Stimulated activated CD8-positive, alpha-beta memory T cell treated with anti-CD3 and anti-CD28 coated beads, Interleukin-7, amount 100 ng/mL, for 4 hours (primary cell): ENCODE data around the gene KIF2C.
"Not testable (repeated sequence)": the region's sequence is repeated elsewhere in the genome, so short reads cannot be mapped to it uniquely, and the experiment has no call there.

ENCODE experiments used
- DNase-seq, 2 donors: peaks; one replicate each; pipeline ENCODE4 v3.0.0-alpha.2; 2020; ENCODE audit warnings: low read depth in 2 of 2

Gene KIF2C

GRCh38 chr1:44718091-44718490, 21.5 kb upstream of the KIF2C start:
- no peak for DNase-seq

DNA sequence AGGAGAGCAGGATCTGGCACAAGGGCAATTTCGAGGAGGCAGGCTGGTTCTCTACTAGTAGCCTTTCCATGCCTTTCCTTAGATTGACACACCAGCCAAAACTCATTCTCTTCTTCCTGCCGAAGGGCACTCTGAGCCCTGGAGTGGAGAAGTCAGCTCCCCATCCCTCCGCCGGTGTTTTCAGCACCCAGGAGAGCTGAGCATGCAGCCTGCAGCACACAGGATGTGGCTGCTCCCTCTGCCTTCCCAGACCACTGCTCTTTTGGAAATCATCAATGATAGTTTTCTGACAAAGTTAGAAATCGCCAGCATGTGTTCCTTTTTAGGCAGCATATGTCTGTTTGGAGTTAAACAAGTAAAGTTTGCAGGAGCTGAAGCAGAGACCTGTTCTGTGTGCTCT, 20.3 kb upstream of the KIF2C start:
- no peak for DNase-seq

- no peak for DNase-seq
Measured at GRCh38 chr1:44720281-44720680, 19.4 kb upstream of the KIF2C start.

DNA sequence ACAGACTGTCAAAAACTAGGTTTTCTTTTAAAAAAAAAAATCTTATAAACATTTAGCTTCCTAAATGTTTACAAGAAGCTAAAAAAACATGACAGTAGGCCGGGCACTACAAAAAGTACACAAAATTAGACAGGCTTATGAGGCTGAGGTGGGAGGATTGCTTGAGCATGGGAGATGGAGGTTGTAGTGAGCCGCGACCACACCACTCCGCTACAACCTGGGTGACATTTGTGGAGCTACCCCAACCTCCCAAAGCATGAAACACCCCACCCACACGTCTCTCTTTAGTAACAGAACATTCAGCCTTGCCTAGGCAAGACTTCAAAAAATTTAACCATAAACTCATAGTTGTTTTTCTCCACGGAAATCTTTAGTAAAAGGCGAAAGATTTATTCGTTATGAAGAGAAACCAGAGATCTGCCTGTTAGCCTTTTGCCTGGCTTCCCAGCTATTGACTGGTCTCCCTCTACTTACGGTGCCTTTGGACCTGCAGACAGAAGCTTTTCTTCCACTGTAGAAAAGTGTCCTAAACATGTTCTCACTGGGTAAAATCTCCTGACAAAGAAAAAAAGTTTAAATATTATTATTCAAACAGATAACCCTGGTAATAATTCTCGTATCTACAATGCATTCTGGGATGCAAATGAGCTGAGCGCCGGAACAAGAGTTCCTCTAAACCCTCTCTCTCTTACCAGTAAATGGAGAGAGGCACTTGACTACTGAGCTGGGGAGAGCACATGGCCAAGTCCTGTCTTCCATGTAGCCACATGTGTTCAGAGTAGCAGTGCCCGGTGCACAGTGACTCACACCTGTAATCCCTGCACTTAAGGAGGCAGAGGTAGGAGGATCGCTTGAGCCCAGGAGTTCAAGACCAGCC, 17.9 kb upstream of the KIF2C start:
- peak; percentile 60 to 66 for DNase-seq

DNA sequence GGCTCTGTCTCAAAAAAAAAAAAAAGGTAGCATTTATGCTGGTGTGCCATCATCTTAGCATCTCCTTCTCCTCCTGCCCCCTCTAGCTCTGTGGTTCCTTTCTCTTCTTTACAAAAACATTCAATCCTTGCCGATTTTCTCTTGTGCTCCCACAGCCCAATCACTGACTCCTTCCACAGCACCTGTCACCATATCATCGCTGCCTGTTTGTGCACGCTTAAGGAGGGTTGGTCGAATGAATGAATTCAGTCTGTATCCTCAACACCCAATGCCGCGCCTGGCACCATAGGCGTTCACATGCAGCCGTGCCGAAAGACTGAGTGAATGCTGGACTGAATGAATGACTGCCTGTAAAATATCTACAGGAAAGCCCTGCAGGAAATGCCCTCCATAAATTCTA, 16.6 kb upstream of the KIF2C start:
- DNase-seq, result no peak

GRCh38 chr1:44723496-44724295, 15.9 kb upstream of the KIF2C start:
- peak; percentile 21 to 37 for DNase-seq

DNA sequence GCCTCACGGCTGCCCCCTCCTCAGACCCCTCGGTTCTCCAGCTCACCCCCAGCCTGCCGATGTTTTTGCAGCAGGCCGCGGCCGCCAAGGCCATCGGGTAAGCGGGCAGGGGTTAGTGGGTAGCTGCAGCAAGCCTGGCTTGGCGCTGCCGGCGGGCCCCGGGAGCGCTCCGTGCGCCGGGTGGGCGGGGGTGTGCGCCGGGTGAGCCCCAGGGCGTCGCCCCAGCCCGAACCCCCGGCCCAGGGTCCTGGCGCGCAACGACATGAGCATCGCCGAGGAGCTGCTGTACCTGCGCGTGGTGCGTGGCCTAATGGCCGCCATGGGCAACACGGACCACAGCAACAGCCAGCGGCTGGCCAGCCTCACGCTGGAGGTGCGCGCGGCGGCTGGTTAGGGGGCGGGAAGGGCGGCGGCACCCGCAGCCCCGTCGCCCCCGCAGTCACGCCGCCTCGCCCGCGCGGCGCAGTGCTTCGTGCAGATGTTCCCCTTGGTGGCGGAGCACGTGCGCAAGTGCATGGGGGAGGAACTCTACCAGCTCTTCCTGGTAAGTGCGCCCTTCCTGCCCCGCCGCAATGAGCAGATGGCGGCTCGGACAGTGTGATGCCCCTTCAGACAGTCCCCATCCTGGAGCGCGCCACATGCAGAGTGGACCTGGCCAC, 15.2 kb upstream of the KIF2C start:
- peak in 1 of 2 donors; percentile 21 for DNase-seq

DNA sequence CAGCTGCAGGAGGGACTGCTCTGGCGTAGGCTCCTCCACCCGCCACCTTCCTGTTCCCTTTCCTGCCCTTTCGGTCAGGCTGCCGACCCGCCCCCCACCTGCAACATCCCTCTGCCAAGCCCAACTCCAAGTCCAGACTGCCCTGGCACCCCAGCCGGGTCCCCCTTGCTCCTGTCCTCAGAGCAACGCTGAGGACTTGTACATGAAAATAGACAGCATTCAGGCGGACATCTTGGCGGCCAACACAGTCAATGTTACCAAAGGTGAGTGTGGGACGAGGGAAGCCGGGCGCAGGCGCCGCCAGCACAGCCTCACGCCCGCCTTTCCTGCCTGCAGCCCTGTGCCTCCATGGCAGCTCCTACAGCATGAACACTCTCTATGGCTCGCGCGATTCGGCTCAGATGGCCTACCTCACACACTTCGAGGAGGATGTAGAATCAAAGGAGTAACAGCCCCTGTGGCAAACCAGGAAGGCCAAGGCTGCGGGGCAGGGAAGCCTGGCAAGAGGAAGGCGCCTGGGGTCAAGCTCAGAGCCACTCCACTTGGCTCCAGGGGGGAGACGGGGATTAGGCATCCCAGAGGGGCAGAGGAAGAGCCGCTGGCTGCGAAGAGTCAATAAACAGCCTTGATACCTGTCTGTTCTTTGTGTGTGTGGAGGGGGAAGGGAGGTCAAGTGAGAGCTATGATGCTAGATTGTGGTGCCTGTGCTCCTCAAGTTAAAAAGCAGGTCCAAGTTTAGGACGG, 14.5 kb upstream of the KIF2C start:
- DNase-seq, result no peak

- peak; percentile 85 to 93 for DNase-seq
Measured at GRCh38 chr1:44730741-44731512, 8.7 kb upstream of the KIF2C start, which contains the start of gene RNU5D-1. TSS of gene RNU5D-1 (minus strand) at chr1:44731170.

- no peak for DNase-seq
Measured at GRCh38 chr1:44733365-44733764, 6.3 kb upstream of the KIF2C start.

DNA sequence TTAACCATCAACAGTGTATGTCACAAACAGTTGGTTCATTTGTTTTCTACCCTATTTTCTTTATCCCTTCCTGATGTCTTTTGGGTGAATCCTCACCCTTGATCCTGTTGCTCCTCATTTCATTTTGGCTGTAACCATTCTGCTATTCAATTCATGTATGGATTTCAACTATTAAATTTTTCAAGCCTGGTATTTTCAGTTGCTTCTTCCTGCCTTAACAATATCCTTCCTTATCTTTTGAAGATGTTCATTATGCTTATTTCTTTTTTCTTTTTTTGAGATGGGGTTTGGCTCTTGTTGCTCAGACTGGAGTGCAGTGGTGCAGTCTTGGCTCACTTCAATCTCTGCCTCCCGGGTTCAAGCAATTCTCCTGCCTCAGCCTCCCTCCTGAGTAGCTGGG, 5.9 kb upstream of the KIF2C start:
- no peak for DNase-seq

DNA sequence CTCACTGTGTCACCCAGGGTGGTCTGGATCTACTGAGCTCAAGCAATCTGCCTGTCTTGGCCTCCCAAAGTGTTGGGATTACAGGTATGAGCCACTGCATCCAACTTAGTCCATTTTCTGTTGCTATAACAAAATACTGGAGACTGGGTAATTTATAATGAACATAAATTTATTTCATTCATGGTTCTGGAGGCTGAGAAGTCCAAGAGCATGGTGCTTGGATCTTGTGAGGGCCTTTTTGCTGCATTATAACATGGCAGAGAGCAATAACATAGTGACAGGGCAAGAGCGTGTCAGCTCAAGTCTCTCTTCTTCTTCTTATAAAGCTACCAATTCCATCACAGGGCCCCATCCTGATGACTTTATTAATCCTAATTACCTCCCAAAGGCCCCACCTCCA, 3.6 kb upstream of the KIF2C start:
- DNase-seq, result no peak

- not testable (repeated sequence) for DNase-seq
Measured at GRCh38 chr1:44738953-44739306, 707 bp upstream of the KIF2C start.

GRCh38 chr1:44740179-44740617, 561 bp downstream of the KIF2C start:
- DNase-seq, result no peak

GRCh38 chr1:44743211-44743610, 3.6 kb downstream of the KIF2C start:
- DNase-seq, result no peak

DNA sequence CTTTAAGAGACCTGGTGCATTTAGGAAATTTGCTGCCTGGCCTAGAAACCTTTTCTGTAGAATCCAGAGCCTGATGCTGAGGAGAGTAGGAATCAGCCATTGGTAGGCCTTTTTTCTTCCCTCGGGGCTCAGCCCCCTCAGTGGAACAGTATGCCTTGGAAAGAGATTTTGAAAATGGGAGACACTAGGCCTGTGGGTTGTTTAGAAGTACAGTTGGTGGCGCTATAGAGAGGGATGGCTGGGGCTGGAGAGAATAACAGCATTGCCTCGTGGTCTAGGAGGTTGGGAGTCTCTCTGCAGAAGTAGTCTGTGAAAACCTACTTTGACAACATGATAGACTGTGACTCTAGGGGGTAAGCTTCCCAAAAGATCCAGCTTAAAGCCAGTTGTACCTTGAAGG, 8.2 kb downstream of the KIF2C start:
- no peak for DNase-seq

DNA sequence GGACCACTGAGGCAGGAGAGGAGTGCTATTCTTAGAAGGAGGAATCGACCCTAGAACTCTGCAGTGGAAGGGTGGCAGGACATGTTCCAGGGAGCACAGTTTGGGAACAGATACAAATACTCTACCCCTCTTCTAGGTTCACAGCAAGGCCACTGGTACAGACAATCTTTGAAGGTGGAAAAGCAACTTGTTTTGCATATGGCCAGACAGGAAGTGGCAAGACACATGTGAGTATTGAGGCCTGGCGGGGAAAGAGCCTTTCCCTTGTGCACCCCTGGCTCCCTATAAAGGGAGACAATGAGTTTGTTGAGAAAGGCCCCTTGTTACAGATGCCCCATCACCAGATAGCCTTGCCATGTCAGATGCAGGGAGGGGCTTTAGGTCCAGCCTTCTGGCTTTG, 17.8 kb downstream of the KIF2C start:
- DNase-seq, result no peak

DNA sequence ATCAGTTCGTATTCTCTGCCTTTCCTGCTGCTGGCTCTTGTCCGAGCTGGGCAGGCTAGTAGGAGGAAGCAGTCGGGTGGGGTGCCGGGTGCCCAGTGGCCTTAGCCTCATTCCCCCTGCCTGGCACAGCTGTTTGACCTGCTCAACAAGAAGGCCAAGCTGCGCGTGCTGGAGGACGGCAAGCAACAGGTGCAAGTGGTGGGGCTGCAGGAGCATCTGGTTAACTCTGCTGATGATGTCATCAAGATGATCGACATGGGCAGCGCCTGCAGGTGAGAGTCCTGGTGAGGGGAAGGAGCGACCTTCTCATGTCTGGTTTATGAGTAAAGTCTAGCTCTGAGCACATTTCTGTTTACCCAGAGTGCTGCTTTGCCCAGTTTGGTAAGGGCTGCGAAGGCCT, 19.4 kb downstream of the KIF2C start:
- DNase-seq, result no peak

- no peak for DNase-seq
Measured at GRCh38 chr1:44760876-44761275, 21.2 kb downstream of the KIF2C start.

DNA sequence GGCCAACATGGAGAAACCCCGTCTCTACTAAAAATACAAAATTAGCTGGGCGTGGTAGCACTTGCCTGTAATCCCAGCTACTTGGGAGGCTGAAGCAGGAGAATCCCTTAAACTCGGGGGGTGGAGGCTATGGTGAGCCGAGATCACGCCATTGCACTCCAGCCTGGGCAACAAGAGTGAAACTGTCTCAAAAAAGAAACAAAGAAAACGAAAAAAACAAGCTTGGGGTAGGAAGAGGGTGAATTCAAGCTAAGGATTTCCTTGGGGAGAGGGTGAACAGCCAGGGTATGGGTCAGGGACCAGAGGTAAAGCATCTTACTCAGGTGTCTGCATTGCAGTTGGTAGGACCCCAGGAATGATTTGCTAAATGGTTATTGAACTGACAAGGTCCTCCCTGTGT, 26.8 kb downstream of the KIF2C start:
- DNase-seq, result not testable (repeated sequence)
